Placental epithelial cell (primary cell): ENCODE data around the gene VAPB. TPM values are rescaled to one million over a fixed set of nuclear protein-coding genes. Genes with fewer than 3 reads are reported as not detected.

Experiments
- total RNA-seq: library from RNA; depleted of rRNA; stranded (reverse); fragments of >200 nt; gene quantifications from 2 replicates; pipeline ENCODE4 v1.2.3, GENCODE V29; 2012

Gene VAPB
- 14.4 and 16.9 TPM in 2 replicates for total RNA-seq

DNA sequence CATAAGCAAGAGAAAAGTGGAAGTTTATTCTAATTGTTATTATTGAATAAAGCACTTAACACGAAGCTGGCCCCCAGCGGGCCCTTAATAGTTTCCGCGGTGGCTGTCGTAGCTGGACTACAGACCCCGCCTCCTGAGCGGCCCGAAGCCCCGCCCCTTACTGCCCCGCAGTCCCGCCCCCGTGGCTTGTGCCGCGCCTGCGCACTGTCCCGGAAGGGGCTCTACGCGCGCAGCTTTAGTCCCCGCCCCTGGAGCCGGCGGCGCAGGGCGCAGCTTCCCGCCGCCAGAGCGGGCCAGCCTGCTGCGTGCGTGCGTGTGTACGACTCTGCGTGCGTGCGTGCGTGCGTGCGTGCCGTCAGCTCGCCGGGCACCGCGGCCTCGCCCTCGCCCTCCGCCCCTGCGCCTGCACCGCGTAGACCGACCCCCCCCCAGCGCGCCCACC is at the start of gene VAPB:
VAPB (plus strand) TSS at position 348 of the 442 bp plus-strand sequence. CDS start 231 bp downstream, outside the sequence.

Other genes with a start within 250 kb of the VAPB start
- not detected in 2 replicates for gene ANKRD60, start 160.6 kb upstream of the VAPB start, total RNA-seq
- 24.7 and 30.4 TPM in 2 replicates for gene RAB22A, start 79.5 kb upstream of the VAPB start, total RNA-seq
- 0.79 and 1.5 TPM in 2 replicates for gene APCDD1L, start 126.2 kb downstream of the VAPB start, total RNA-seq